Measurements from ENCODE around the gene CD28.
"Not testable (repeated sequence)": the region's sequence is repeated elsewhere in the genome, so short reads cannot be mapped to it uniquely, and the experiment has no call there.

Gene CD28

DNA sequence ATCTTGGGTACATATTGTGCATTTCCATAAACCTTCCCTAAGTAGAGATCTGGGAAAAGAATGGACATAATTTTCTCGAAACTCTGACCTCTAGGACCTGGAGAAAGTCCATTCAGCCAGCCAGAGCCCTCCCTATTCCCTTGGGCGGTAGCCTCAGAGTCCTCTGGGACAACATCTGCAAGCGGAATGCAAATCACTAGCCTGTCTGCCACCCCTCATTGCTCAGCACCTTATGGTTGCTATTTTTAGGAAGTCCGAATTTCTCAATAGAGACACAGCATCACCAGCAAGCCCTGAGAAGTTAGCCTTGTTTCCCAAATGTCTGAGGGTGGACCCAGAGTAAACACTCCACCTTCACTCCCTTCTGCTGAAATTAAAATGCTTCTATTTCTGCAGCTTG, 17.6 kb upstream of the CD28 start:
- DNase-seq: peak in 1 of 2 experiments; percentile 9

- DNase-seq: no peak
Measured at GRCh38 chr2:203689426-203690116, 16.9 kb upstream of the CD28 start.

DNA sequence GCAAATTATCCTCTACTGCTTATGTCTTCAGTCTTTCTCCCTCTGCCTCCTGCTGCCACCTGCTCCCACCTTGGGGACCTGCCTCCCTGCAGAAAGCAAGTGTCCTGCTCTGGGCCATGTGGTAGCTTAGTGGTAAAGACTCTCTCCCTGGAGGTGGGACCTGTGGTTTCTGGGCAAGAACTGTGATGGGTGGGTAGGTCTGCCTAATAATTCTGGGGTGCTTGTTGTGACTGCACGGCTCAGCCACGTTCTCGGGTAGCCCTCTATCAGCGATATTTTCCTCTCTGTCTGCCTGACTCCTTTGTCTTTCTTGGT, 16.4 kb upstream of the CD28 start:
- DNase-seq: no peak

GRCh38 chr2:203690441-203691047, 15.9 kb upstream of the CD28 start:
- DNase-seq: peak in 1 of 2 experiments; percentile 27

DNA sequence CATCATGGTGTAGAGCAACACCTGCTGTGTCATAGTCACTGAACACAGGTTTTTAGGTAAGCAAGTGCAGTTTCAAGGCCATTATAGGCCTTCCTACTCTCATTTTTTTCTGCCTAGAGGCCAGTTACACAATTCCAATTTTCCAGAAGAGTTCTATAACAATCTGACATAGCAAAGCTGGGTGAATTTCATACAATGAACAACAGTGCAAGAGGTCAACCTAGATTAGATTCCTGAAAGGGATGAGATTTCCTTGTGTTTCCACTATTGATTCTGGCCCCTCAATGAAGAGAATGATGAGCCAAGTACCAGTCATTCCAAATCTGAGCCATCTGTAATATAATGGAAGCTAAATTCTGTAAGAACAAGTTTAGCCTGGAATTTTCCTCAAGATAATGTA, 15.3 kb upstream of the CD28 start:
- DNase-seq: no peak

DNA sequence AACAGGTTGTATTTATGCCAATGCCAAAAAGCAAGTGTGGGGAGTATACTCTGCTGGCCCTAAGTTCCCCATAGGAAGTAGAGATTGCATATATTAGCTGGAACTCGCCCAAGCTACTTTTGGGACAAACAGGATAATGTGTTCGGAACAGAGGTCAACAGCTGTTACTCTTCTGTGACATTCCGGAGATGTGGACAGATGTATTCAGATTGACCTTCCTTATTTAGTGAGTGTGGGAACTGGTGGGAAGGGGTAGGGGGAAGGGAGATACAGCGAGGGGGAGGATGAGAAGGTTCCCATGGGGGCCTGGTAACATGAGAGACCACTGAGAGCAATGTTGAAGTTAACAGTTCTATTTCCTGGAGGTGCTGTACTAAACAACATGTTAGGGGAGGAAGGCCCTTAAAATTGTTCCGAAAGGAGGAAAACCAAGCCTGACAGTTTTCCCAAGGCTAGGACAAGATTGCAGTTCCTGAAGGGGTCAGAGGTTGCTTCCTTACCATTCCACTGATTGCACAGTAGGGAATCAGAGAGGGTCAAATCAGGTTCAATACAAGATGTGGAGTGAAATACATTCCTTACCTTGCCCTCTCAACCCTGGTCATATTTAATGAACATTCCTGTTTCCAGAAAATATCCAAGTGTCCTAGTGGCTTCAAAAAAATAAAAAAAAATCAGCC, 14.3 kb upstream of the CD28 start:
- no peak for DNase-seq

DNA sequence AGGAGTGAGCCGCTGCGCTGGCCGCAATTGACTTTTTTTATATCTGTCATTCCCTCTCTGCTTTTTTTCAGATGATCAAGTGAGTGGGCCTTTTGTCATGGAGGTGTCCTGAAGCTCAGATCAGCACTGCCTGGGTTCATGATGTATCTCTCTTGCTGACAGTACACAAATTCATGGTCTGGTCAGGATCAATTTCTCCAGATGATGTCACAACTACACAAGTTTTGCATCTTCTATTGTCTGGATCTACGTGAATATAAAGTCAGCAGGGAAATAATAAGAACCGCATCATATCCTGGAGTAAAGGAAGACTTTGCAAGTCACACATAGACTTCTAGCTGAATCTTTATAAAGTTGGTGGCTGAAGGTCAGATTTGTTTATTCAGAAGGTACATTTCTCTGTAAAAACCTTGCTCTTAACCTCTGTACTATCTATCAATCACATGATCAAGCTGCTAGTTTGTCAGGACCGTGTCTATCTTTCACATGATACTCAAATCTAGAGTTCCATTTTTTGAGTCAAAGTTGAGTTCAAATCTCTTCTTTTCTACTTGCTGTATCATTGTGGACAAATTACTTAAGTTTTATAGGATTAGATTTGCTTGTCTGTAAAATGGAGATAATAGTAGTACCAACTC, 13.1 kb upstream of the CD28 start:
- DNase-seq: no peak

- no peak for DNase-seq
Measured at GRCh38 chr2:203694191-203694590, 12.2 kb upstream of the CD28 start.

DNA sequence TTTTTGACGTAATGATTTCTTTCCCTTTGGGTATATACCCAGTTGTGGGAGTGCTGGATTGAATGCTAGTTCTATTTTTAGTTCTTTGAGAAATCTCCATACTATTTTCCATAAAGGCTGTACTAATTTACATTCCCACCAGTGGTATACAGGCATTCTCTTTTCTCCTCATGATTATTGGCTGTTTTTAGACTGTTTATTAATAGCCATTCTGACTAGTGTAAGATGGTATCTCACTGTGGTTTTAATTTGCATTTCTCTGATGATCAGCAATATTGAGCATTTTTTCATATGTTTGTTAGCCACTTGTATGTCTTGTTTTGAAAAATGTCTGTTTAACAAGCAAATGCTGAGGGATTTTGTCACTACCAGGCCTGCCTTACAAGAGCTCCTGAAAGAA, 9.2 kb upstream of the CD28 start:
- DNase-seq: no peak

DNA sequence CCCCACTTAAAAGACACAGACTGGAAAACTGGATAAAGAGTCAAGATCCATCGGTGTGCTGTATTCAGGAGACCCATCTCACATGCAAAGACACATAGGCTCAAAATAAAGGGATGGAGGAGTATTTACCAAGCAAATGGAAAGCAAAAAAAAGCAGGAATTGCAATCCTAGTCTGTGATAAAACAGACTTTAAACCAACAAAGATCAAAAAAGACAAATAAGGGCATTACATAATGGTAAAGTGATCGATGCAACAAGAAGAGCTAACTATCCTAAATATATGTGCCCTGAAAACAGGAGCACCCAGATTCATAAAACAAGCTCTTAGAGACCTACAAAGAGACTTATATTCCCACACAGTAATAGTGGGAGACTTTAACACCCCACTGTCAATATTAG, 8.7 kb upstream of the CD28 start:
- DNase-seq: not testable (repeated sequence)

DNA sequence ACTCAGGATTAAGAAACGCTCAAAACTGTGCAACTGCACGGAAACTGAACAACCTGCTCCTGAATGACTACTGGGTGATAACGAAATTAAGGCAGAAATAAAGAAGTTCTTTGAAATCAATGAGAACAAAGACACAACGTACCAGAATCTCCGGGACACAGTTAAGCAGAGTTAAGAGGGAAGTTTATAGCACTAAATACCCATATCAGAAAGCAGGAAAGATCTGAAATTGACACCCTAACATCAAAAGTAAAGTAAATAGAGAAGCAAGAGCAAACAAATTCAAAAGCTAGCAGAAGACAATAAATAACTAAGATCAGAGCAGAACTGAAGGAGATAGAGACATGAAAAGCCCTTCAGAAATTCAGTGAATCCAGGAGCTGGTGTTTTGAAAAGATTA, 8.0 kb upstream of the CD28 start:
- DNase-seq: not testable (repeated sequence)

GRCh38 chr2:203704430-203704829, 2.0 kb upstream of the CD28 start:
- DNase-seq: no peak

DNA sequence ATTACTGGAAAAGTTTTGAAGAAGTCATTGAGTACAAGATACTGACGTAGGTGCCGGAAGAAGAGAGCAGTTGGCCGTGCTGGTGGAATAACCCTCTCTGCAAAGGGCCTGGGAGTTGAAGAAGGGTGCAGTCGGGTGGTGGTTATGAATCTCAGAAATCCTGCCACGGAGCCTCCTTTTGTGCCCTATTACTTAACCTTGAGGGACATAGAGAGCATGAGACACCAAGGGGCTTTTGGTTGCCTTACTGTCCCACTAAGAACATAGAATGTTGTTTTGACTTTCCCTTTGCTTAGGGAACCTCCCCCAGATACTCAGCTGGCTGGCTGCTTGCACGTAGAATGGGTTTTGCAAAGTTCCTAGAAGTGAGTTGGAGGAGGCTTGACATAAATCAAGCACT, 1.3 kb upstream of the CD28 start:
- no peak for DNase-seq

- DNase-seq: no peak
Measured at GRCh38 chr2:203707530-203707929, 1.1 kb downstream of the CD28 start.

DNA sequence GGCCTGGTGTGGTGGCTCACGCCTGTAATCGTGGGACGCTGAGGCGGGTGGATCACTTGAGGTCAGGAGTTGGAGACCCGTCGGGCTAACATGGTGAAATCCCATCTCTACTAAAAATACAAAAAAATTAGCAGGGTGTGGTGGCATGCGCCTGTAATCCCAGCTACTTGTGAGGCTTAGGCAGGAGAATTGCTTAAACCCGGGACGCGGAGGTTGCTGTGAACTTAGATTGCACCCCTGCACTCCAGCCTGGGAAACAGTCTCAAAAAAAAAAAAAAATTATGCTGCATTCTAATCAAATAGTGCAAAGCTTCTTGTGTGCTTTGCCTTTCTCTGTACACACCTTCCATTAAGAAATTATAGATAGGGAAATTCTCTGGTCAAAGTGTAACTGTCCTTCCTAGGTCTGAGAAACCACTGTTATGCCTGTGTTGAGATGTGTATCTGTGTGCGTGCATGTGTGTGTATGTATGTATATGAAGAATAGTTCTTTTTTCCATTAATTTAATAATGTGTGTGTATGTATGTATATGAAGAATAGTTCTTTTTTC, 2.5 kb downstream of the CD28 start:
- no peak for DNase-seq

DNA sequence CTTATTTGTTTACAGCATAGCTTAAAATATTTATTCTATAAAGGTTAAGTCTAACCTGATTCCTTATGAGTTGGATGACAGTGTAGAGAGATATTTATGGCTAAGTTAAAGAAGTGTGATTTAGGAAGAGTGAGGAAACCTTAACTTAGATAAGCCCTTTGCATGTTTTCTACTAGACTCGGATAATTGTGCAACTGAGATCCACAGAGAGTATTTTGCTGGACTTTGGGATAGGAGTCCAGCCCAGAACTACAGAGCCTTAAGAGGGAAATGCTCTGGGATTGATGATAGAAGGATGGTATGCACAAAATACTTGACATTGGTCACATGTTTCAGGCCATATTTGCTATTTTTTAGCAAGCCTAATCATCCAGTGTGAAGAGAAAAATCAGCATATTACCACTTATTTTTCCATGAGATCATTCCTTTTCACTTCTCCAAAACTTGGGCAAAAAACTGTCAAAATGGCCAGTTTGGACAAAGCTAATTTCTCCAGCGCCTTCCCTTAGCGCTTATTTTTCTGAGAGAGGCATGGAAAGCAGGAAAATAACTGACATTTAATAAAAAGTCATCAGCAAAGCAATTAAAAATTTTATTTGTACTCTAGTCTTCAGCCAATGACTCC, 3.1 kb downstream of the CD28 start:
- DNase-seq: no peak

DNA sequence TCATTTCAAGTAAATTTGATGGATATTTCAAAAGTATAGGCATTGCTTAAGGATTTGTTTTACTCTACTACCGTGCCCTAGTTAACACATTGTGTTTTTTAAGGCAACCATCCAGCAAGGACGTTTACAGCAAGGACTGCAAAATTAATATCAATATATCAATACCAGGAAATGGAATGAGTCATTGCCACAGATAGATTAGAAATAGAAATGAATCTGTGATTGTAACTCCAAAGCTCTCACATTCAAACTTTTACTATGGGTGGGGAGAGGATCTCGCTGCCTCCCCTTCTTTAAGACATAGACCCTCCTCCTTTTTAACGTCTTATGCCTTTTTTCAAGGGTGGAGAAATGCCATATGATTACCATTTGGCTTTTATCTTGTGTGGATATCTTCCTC, 3.8 kb downstream of the CD28 start:
- no peak for DNase-seq

DNA sequence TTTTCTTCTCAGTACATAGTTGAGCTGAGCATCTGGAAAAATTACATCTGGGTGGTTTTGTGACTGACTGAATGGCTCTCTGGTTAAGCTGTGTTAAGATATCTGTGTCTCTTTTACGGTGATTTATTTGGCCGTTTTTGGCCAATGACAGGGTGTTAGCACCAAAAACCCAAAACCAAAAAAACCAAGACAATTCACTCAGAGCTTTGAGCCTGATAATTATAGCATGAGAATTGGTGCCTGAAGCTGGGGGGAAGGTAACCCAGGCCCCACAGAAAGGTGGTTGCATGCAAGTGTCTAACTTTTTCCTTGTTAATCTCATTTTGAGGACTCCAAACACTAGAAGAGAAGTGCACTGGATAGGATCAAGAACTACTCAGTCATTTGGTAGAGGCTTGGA, 4.5 kb downstream of the CD28 start:
- no peak for DNase-seq

GRCh38 chr2:203711399-203711798, 5.0 kb downstream of the CD28 start:
- no peak for DNase-seq

DNA sequence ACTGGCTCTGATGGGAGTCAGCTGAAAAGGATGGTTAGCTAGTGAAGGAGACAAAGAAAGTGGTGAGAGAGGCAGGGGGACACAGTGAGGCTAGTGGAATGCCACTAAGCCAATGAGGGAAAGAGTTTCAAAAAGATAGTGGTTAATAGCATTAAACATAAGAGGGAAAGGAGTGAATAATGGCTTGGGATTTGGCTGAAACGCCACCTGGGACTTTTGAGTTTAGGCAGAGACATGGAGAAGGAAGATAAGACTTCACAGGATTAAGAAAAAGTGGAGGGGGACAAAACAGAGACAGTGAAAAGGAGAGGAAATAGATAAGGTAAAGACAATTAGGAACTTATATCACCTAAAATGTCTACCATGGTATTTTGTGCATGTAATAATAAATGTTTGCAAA, 6.9 kb downstream of the CD28 start:
- peak; percentile 39 to 73 for DNase-seq

DNA sequence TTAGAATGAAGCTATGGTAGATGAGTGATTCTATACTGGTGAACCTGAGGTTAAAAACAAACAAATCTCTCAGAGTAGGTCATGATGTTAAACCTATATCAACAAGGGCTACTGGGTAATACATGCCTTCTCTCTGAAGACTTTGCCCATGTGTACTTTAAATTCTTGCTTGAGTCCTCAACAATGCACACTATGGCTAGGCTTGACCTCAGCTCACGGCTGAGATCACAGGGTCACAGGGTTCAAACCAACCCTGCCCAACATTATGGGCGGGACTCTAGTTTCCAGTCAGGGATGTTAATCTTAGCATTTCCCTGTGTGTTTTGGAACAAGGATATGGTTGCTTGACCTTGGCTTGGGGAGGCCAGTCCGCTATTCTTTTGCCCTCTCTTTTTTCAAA, 7.7 kb downstream of the CD28 start:
- DNase-seq: no peak

DNA sequence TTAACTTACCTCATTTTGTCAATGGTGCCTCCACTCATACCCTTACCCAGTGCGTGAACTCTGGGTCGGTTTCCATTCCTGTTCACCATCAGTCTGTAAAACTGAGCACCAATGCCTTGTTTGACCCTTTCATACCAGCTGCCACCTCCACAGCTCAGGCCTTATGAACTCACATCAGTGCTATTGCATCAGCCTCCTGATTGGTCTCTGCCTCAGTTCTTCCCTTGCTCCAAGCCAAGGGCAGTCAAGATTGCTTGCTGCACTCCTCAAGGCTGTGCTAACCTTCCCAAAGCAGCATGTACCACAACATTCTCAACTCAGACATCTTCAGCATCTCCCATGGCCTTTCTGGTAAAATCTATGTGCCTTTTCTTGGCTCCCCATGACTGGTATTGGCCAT, 9.3 kb downstream of the CD28 start:
- DNase-seq: no peak

DNA sequence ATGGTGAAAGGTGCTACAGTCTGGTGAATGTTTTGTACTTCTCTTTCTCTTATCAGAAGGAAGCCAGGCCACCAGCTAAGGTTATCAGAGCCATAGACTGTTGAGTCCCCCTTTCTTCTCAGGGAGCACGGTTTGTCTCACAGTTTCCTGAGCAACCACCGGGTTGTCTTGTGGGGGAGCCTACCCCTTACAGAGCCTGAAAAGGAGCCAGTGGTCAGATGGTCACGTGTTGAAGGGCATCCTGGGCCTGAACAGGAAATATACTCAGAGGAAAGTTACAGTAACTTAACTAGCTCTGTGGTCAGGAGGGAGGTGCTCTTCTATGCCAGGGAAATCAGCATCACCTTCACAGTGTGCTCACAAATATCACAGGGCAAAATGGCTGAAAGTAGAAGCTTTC, 11.6 kb downstream of the CD28 start:
- no peak for DNase-seq

Data from NCI-H524 (cell line).